HL-60/S4 treated with phorbol 12-myristate 13-acetate at 8.2 ng/mL for 4 days and 3 days (cell line): ENCODE results near the gene TMEM132C.

Experiments
- in situ Hi-C: fragments of 300-500 bp; cut with MboI; formaldehyde crosslinking; loops from 2 replicates; pipeline ENCODE4 v1.15.0; 2022; ENCODE audit warnings: low sequenced_read_pairs

The TMEM132C gene

GRCh38 chr12:128288357-128288756 lies 21.4 kb downstream of the TMEM132C start:
- in situ Hi-C loops: no loop called here

DNA sequence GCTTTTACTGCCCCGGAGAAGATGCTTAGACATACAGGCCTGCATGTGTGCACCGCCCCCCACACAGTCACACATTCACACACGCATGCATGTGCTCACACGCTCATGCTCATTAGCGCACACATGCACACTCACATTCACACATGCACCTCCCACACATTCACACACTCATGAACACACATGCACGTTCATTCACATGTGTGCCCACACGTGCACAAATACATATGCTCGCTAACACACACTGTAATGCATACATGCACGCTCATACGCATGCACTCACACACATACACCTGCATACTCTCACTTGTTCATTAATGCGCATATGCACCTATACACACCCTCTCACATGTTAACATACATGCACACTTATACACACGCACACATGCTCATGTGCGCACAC lies 21.9 kb downstream of the TMEM132C start:
- in situ Hi-C loops: no loop called here

GRCh38 chr12:128290938-128291337 lies 24.0 kb downstream of the TMEM132C start:
- in situ Hi-C loops: no loop called here

DNA sequence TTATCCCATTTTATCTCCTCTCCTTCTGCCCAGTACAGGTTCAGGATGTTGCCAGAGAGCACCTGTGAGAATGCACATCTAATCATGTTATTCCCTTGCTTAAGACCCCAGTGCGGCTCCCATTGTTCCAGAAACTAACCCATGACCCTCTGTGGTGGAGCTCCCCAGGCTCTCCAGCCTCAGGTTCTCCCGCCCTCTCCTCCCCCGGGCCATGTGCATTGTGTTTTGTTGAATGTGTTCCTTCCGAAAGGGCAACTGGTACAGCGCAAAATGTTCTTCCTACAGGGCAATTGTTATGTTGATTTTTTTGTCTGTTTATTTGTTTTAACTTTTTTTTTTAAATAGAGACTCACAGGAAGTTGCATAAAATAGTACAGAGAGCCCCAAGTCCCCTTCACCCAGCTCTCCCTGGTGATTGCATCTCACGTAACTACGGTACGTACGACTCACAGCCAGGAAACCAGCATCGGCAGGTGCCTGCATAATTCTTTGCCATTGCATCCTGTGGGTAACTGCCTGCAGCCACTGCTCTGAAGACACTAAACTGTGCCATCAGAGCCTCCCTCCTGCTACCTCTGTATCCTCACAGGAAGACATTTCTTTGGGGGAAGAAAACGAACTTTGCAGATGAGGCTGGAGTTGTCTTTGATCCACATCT lies 31.2 kb downstream of the TMEM132C start:
- in situ Hi-C loops: no loop called here

- in situ Hi-C loops: no loop called here
These were observed 38.4 kb downstream of the TMEM132C start for GRCh38 chr12:128305336-128305892.

GRCh38 chr12:128307791-128308190 lies 40.8 kb downstream of the TMEM132C start:
- in situ Hi-C loops: no loop called here

DNA sequence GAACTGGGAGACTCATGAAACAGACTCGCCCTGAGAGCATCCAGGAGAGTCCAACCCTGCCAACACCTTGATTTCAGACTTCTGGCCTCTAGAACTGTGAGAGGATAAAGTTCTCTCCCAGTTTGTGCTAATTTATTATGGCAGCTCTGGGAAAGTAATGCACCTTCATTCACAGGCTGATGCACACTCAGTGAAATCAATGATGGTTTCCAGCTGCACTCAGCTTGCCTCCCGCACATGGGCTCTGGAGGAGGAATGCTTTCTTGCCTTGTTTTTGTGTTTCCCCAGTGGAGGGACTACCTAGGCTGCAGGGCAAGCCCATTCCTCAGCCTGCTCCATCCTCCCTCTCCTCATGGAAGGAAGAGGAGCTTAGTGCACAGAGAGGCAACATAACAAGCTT lies 45.7 kb downstream of the TMEM132C start:
- in situ Hi-C loops: no loop called here

- in situ Hi-C loops: no loop called here
These were observed 47.0 kb downstream of the TMEM132C start for GRCh38 chr12:128313931-128314330.

GRCh38 chr12:128314611-128315010 lies 47.6 kb downstream of the TMEM132C start:
- in situ Hi-C loops: no loop called here

GRCh38 chr12:128316078-128316477 lies 49.1 kb downstream of the TMEM132C start:
- in situ Hi-C loops: no loop called here

DNA sequence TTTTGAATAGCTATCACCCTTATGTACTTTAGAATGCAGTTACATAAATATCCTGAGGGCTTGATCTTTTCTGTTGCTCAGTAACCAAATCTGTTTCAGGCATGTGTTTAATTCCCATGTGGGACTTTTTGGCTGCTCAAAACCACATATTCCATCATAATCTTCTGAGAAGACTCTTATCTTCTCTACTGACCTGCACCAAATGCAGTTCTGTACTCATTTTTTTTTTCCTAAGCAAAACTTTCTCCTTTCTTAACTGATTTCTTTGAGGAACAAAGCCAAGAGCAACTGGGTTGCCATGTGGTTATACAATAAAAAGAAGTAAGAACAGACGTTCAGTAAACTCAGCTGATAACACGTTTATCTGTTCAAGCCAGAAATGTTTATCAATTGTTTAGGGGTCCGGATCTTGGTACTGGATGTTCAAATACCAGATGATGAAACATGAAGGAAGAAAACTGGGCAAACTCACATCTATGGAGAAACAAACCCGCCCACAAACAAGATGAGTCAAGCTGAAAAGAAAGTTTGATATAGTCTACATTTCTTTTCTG lies 50.1 kb downstream of the TMEM132C start:
- in situ Hi-C loops: no loop called here

- in situ Hi-C loops: no loop called here
These were observed 51.4 kb downstream of the TMEM132C start for GRCh38 chr12:128318341-128318740.

GRCh38 chr12:128318946-128319345 lies 52.0 kb downstream of the TMEM132C start:
- in situ Hi-C loops: no loop called here

DNA sequence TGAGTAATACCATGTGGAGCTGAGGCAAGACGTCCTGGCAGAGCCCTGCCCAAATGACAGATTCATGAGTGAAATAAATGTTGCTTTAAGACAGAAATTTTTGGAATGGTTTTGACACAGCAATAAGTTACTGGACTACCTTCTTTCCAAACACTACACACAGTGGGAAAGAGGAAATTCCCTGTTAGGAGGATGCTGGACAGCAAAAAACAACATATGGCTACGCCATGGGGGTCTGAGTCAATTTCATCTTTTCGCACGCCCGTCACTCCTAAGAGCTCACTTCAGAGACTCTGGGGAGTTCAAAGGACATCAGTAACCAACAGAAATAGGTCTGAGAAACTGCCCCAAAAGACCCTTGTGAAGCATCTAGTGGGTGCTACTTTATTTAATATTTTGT lies 55.4 kb downstream of the TMEM132C start:
- in situ Hi-C loops: no loop called here

GRCh38 chr12:128323145-128323920 lies 56.4 kb downstream of the TMEM132C start:
- in situ Hi-C loops: no loop called here

- in situ Hi-C loops: no loop called here
These were observed 58.7 kb downstream of the TMEM132C start for GRCh38 chr12:128325646-128326045.

GRCh38 chr12:128326406-128326805 lies 59.4 kb downstream of the TMEM132C start:
- in situ Hi-C loops: no loop called here

DNA sequence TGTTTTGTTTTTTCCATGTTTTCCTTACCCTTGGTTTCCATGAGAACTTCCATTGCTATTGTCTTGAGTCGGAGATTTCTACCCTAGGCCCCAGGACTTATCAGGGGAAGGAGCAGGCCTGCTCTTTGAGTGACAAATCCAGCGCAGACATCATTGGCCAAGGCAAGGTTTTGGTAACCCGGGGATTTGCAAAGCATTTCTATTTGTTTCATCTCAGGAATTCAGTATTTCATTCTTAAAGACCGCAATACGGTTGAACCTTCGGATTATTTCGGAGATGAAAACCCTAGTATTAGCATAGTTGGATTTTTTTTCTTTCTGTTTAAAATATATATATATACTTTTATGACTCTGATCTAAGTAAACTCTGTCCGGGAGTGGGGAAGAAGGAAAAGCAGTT lies 62.0 kb downstream of the TMEM132C start:
- in situ Hi-C loops: no loop called here

DNA sequence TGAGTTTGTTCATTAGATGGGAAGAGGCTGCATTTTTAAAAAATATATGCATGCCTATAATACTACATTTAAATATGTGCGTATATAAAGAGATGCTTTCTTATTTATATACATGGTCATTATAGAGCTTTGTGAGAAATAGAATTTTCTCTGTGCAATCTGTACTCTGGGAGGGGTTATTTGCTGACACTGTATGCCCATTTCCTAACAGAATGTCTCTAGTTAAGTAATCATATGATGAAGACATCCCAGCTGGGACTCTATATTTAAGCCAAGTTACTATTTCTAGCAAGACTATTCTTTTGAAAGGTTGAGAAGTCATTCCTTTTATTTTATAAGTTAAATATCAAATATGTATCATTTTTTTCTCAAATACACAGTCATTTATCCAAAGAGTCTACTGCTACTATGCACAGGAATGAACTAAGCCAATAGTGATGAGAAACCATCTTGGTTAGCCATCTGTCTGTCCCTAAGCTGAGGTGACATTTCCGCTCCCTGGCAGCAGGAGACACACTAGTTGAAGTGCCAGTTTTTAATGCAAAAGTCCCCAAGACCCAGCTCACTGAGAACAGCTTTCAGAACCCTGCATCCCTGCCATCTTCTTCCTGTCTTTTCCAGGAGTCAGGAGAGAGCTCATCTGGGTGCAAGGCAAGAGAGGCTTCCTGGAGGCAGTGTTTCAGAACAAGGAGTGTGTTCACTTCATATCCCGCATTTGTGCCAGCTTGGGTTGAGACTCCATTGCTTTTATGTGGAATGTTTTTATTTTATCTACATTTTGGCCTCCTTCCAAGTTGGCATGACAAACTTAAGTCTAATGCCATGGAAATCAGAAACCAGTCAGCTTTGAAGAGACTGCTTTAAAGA lies 69.5 kb downstream of the TMEM132C start:
- in situ Hi-C loops: no loop called here

DNA sequence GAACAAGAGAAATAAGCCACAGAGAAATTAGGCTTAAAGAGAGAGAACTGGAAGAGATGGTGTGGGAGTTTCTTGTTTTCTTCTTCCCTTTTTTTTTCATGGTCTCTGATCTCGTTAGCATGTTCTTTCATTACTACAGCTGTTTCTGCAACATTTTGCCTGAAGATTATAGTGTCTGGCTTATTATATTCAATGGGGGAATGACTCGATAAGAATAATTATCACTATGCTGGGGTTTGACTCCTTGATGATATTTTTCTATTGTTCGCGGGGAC lies 70.0 kb downstream of the TMEM132C start:
- in situ Hi-C loops: no loop called here
